HepG2 (cell line): ENCODE results near the gene EPHA2.

Source experiments
- CTCF ChIP-seq: sonication (generic); formaldehyde crosslinking; IDR thresholded peaks from 2 replicates; pipeline ENCODE4 v1.5.0; 2020; ENCODE audit warnings: mild to moderate bottlenecking, missing genetic modification reagents, moderate library complexity
- HDAC1 ChIP-seq: sonication (generic); formaldehyde crosslinking; IDR thresholded peaks from 2 replicates; pipeline ENCODE4 v1.5.1; 2020; ENCODE audit warnings: mild to moderate bottlenecking, missing genetic modification reagents
- JUND ChIP-seq: sonication (generic); formaldehyde crosslinking; IDR thresholded peaks from 2 replicates; pipeline ENCODE4 v1.8.0; 2022; ENCODE audit warnings: mild to moderate bottlenecking, missing genetic modification reagents
- MLX ChIP-seq: IDR thresholded peaks from 2 replicates; pipeline ENCODE4 v1.6.1; 2016
- RFXAP ChIP-seq: sonication (generic); formaldehyde crosslinking; IDR thresholded peaks from 2 replicates; pipeline ENCODE4 v1.4.0; 2020; ENCODE audit warnings: missing genetic modification reagents, borderline replicate concordance
- SMC3 ChIP-seq: IDR thresholded peaks from 2 replicates; pipeline ENCODE4 v1.6.1; 2011; ENCODE audit warnings: low read length, improper control_type of control experiment
- TAF1 ChIP-seq: sonication (generic); formaldehyde crosslinking; IDR thresholded peaks from 2 replicates; pipeline ENCODE4 v1.4.0; 2020; ENCODE audit warnings: missing genetic modification reagents
- ZNF124 ChIP-seq: sonication (generic); formaldehyde crosslinking; IDR thresholded peaks from 2 replicates; pipeline ENCODE4 v1.4.0; 2020; ENCODE audit warnings: missing genetic modification reagents
- TF ChIP-seq, protein P1 (sequence below): sonication (generic); formaldehyde crosslinking; IDR thresholded peaks from 2 replicates; pipeline ENCODE4 v1.4.0; 2020; ENCODE audit warnings: missing genetic modification reagents, borderline replicate concordance

GRCh38 chr1:16170283-16170673 lies 14.4 kb upstream of the EPHA2 start:
- TF ChIP-seq, protein P1, sequence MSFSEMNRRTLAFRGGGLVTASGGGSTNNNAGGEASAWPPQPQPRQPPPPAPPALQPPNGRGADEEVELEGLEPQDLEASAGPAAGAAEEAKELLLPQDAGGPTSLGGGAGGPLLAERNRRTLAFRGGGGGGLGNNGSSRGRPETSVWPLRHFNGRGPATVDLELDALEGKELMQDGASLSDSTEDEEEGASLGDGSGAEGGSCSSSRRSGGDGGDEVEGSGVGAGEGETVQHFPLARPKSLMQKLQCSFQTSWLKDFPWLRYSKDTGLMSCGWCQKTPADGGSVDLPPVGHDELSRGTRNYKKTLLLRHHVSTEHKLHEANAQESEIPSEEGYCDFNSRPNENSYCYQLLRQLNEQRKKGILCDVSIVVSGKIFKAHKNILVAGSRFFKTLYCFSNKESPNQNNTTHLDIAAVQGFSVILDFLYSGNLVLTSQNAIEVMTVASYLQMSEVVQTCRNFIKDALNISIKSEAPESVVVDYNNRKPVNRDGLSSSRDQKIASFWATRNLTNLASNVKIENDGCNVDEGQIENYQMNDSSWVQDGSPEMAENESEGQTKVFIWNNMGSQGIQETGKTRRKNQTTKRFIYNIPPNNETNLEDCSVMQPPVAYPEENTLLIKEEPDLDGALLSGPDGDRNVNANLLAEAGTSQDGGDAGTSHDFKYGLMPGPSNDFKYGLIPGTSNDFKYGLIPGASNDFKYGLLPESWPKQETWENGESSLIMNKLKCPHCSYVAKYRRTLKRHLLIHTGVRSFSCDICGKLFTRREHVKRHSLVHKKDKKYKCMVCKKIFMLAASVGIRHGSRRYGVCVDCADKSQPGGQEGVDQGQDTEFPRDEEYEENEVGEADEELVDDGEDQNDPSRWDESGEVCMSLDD (CRISPR knock-in tag), result no peak
- TF ChIP-seq ZNF124 (CRISPR knock-in tag), result no peak
- no peak for TF ChIP-seq CTCF (CRISPR knock-in tag)
- no peak for TF ChIP-seq SMC3
- TF ChIP-seq HDAC1 (CRISPR knock-in tag), result no peak
- TF ChIP-seq MLX (CRISPR knock-in tag), result no peak
- TF ChIP-seq TAF1, result no peak
- no peak for TF ChIP-seq RFXAP (CRISPR knock-in tag)
- no peak for TF ChIP-seq JUND (CRISPR knock-in tag)
